GM18520 (cell line): Measurements from ENCODE around the gene TBC1D22A.
"Not testable (repeated sequence)": the region's sequence is repeated elsewhere in the genome, so short reads cannot be mapped to it uniquely, and the experiment has no call there.

Source experiments
- ATAC-seq: cut with Tn5 transposase; IDR thresholded peaks from one replicate; pipeline ENCODE4 v1.9.1; 2021; ENCODE audit not compliant: unreplicated experiment

Gene TBC1D22A

GRCh38 chr22:47128622-47129215 is 366.3 kb downstream of the TBC1D22A start:
- ATAC-seq, result no peak

GRCh38 chr22:47129902-47130635 is 367.6 kb downstream of the TBC1D22A start:
- no peak for ATAC-seq

GRCh38 chr22:47130883-47131631 is 368.6 kb downstream of the TBC1D22A start:
- ATAC-seq, result no peak

- ATAC-seq, result no peak
Observed at GRCh38 chr22:47131632-47132427, 369.4 kb downstream of the TBC1D22A start.

GRCh38 chr22:47132428-47132825 is 370.0 kb downstream of the TBC1D22A start:
- ATAC-seq, result no peak

- no peak for ATAC-seq
Observed at GRCh38 chr22:47133061-47133969, 370.9 kb downstream of the TBC1D22A start.

GRCh38 chr22:47134222-47134621 is 371.8 kb downstream of the TBC1D22A start:
- ATAC-seq, result no peak

- ATAC-seq, result no peak
Observed at GRCh38 chr22:47135338-47135737, 372.9 kb downstream of the TBC1D22A start.

GRCh38 chr22:47136050-47136449 is 373.6 kb downstream of the TBC1D22A start:
- ATAC-seq, result no peak

- no peak for ATAC-seq
Observed at GRCh38 chr22:47136671-47137070, 374.2 kb downstream of the TBC1D22A start.

- no peak for ATAC-seq
Observed at GRCh38 chr22:47139013-47139789, 376.8 kb downstream of the TBC1D22A start.

GRCh38 chr22:47139790-47140119 is 377.3 kb downstream of the TBC1D22A start:
- no peak for ATAC-seq

- ATAC-seq, result not testable (repeated sequence)
Observed at GRCh38 chr22:47140975-47141374, 378.5 kb downstream of the TBC1D22A start.

- no peak for ATAC-seq
Observed at GRCh38 chr22:47142427-47143046, 380.1 kb downstream of the TBC1D22A start.

- ATAC-seq, result no peak
Observed at GRCh38 chr22:47143249-47143938, 380.9 kb downstream of the TBC1D22A start.

- no peak for ATAC-seq
Observed at GRCh38 chr22:47144076-47144765, 381.8 kb downstream of the TBC1D22A start.

GRCh38 chr22:47144791-47145425 is 382.5 kb downstream of the TBC1D22A start:
- ATAC-seq, result no peak
